ENCODE data around the gene AUTS2. TPM values are rescaled to one million over a fixed set of nuclear protein-coding genes. Genes with fewer than 3 reads are reported as not detected.

AUTS2 gene
- polyA plus RNA-seq, 6 donors from 2014 or later, result 8.8 to 28.0 (median 20.9) TPM

- Mint-ChIP-seq H3K4me1 (no peaks in the 10 kb centered on the region), H3K4me3 (no peak overlapping the region), H3K36me3 (no peaks in the 10 kb centered on the region), H3K27ac (no peak overlapping the region), H3K27me3 (peaks cover 21 to 27% (median 25%) of the 10 kb centered on the region in 3 donors), H3K9me3 (peaks cover 0 to 30% (median 3%) of the 10 kb centered on the region in 7 donors)
- ATAC-seq (ENCODE audit: low read depth in 2 of 2) (no peak), DNase-seq (no peak)
Measured at GRCh38 chr7:70838292-70838907, 1240.1 kb downstream of the AUTS2 start.

Data from naive B cell (primary cell).